A673 (cell line): ENCODE measurements around the gene KCNJ18.
"Not testable (repeated sequence)": the region's sequence is repeated elsewhere in the genome, so short reads cannot be mapped to it uniquely, and the experiment has no call there.

Experiments used
- CTCF ChIP-seq: fragments of 300-800, 200-600 bp; sonication (generic); conservative IDR thresholded peaks from 2 replicates; pipeline ENCODE4 v1.5.1; 2017; ENCODE audit warnings: low read depth, mild to moderate bottlenecking, antibody characterized with exemption, low read length, moderate library complexity, mixed read lengths
- EZH2 ChIP-seq: fragments of 200-600 bp; sonication (generic); IDR thresholded peaks from 2 replicates; pipeline ENCODE4 v1.6.1; 2017; ENCODE audit warnings: borderline replicate concordance, low read depth, mild to moderate bottlenecking, mixed read lengths, antibody characterized with exemption, low read length; ENCODE audit not compliant: poor library complexity, severe bottlenecking

GRCh38 chr17:21656518-21657309 is 35.6 kb upstream of the KCNJ18 start:
- not testable (repeated sequence) for TF ChIP-seq CTCF, EZH2
